ENCODE measurements around the gene CLHC1. TPM values are rescaled to one million over a fixed set of nuclear protein-coding genes. Genes with fewer than 3 reads are reported as not detected.

Gene CLHC1
- total RNA-seq, 3 donors from 2014 or later (not counting 1 experiment from before 2014, with no cell fraction given) = 5.6 to 14.9 (median 6.3) TPM

DNA sequence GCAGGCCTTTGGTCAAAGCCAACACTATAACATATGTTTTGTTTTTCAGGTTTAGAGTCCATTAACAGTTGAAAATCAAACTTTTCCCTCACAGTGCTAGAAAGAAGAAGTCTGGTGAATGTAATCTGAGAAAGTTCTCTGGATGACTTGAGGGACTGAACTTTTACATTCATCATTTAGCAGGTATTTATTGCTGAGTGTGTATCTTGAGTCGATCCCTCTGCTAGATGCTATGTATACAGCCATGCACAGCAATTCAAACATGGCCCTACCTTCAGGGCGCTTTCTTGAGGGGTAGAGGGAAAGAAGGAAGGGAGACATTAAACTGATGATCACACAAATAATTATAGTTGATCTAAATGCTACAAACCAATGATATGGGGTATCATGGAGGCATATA, 89.6 kb downstream of the CLHC1 start:
- Histone ChIP-seq H3K27ac (ENCODE audit: low read length) (no peak overlapping the region), H3K36me3 (ENCODE audit: control insufficient read depth, insufficient read depth, low read length) (no peaks in the 10 kb centered on the region), H3K4me1 (ENCODE audit: control insufficient read depth, insufficient read depth, low read length) (no peaks in the 10 kb centered on the region), H3K27me3 (ENCODE audit: control insufficient read depth, insufficient read depth, low read length) (no peaks in the 10 kb centered on the region), H3K9me3 (ENCODE audit: control insufficient read depth, insufficient read depth, low read length) (no peaks in the 10 kb centered on the region), H3K4me3 (ENCODE audit: low read length) (no peak overlapping the region)
- TF ChIP-seq, protein P1, sequence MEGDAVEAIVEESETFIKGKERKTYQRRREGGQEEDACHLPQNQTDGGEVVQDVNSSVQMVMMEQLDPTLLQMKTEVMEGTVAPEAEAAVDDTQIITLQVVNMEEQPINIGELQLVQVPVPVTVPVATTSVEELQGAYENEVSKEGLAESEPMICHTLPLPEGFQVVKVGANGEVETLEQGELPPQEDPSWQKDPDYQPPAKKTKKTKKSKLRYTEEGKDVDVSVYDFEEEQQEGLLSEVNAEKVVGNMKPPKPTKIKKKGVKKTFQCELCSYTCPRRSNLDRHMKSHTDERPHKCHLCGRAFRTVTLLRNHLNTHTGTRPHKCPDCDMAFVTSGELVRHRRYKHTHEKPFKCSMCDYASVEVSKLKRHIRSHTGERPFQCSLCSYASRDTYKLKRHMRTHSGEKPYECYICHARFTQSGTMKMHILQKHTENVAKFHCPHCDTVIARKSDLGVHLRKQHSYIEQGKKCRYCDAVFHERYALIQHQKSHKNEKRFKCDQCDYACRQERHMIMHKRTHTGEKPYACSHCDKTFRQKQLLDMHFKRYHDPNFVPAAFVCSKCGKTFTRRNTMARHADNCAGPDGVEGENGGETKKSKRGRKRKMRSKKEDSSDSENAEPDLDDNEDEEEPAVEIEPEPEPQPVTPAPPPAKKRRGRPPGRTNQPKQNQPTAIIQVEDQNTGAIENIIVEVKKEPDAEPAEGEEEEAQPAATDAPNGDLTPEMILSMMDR (IDR thresholded peaks at IDR 0.05) = no peak
- WGBS (ENCODE audit: insufficient coverage) = no CpG with 5 or more reads among the region's 2 CpGs
- Mint-ChIP-seq H3K36me3 (no peaks in the 10 kb centered on the region), H3K27me3 (ENCODE audit: low read depth in 2 of 2) (peaks cover 0 to 4% of the 10 kb centered on the region in 2 donors), H3K27ac (no peak overlapping the region), H3K9me3 (no peaks in the 10 kb centered on the region), H3K4me1 (no peaks in the 10 kb centered on the region), H3K4me3 (no peak overlapping the region)
- intact Hi-C loops (cut with micrococcal nuclease) = no loop called here
- DNase-seq (no peak), ATAC-seq (no peak)

DNA sequence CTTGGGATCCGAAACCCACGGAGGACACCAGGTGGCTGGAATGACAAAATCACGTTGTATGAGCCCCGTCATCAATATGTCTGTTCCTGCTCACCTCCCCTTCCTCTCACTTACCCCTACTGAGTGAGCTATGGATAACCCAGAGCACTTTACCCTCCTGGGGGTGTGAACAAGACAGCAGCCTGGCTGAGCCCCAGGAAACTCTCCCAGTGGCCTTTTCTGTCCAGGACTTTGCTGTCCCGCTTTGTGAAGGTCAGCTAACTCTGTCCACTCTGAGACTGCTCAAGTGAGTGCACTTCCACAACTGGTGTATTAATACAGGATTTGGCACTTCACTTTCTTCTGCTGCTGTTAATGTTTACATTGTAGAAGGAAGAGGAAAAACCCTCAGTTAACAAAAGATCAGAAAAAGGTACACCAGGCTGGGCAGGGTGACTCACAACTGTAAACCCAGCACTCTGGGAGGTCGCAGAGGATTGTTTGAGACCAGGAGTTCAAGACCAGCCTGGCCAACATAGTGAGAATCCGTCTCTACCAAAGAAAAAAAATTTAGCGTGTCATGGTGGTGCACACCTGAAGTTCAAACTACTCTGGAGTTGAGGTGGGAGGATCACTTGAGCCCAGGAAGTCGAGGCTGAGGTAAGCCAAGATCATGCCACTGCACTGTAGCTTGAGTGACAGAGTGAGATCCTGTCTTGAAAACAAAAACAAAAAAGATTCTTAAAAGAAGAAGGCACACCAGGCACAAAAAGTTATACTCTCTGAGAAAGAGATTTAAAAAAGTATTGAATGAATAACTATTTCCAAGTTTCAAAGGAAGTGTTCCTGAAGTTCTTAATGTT, 90.3 kb downstream of the CLHC1 start:
- TF ChIP-seq, protein P1 (IDR thresholded peaks at IDR 0.05) = no peak
- H3K36me3 Mint-ChIP-seq = no peaks in the 10 kb centered on the region
- intact Hi-C loops (cut with micrococcal nuclease) = no loop called here
- no peak overlapping the region for H3K4me3 Mint-ChIP-seq
- ATAC-seq (no peak), DNase-seq (no peak)
- Histone ChIP-seq H3K4me3 (ENCODE audit: low read length) (no peak overlapping the region), H3K27me3 (ENCODE audit: control insufficient read depth, insufficient read depth, low read length) (no peaks in the 10 kb centered on the region), H3K36me3 (ENCODE audit: control insufficient read depth, insufficient read depth, low read length) (no peaks in the 10 kb centered on the region), H3K4me1 (ENCODE audit: control insufficient read depth, insufficient read depth, low read length) (no peaks in the 10 kb centered on the region), H3K27ac (ENCODE audit: low read length) (no peak overlapping the region), H3K9me3 (ENCODE audit: control insufficient read depth, insufficient read depth, low read length) (no peaks in the 10 kb centered on the region)
- H3K4me1 Mint-ChIP-seq = no peaks in the 10 kb centered on the region
- no peaks in the 10 kb centered on the region for H3K9me3 Mint-ChIP-seq
- H3K27me3 Mint-ChIP-seq (ENCODE audit: low read depth in 2 of 2) = peaks cover 0 to 9% of the 10 kb centered on the region in 2 donors
- WGBS (ENCODE audit: insufficient coverage) = 87% methylated on average over 9 of the region's 9 CpGs
- no peak overlapping the region for H3K27ac Mint-ChIP-seq

DNA sequence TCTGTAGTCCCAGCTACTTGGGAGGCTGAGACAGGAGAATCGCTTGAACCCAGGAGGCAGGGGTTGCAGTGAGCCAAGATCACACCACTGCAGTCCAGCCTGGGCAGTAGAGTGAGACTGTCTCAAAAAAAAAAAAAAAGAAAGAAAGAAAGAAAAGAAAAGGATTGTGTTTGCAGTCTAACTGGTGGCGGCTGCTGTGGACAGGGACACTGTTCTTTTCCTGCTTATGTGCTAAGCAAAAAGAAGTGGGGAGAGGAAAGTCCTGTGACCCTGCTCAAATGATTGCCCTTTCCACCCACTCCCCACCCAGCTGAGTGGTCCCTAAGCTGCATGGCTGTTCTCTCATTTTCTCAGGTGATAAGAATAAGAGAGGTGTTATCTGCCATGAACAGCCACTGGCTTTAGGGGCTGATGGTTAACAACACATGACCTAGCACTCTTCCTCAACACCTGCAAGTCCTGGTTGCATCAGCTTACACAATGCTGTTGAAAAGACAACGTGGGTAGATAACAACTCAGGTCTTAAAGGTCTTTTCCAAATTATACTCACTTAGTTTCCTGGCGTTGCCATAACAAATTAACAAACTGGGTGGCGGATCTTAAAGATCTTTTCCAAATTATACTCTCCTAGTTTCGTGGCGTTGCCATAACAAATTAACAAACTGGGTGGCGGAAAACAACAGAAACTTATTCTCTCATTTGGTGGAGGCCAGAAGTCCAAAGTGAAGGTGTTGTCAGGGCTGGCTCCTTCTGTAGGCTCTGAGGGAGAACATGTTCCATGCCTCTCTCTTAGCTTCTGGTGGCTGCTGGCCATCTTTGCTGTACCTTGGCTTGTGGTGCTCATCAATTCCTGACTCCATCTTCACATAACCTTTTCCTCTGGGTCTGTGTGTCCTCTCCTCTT, 91.5 kb downstream of the CLHC1 start:
- no peak for ATAC-seq
- Mint-ChIP-seq H3K4me1 (no peaks in the 10 kb centered on the region), H3K4me3 (no peak overlapping the region), H3K27me3 (ENCODE audit: low read depth in 2 of 2) (peaks cover 0 to 9% of the 10 kb centered on the region in 2 donors), H3K36me3 (no peaks in the 10 kb centered on the region), H3K9me3 (no peaks in the 10 kb centered on the region), H3K27ac (no peak overlapping the region)
- 78% methylated on average over 8 of the region's 8 CpGs for WGBS (ENCODE audit: insufficient coverage)
- no peak for DNase-seq
- no peaks in the 10 kb centered on the region for H3K36me3 ChIP-seq (ENCODE audit: control insufficient read depth, insufficient read depth, low read length)
- TF ChIP-seq, protein P1 (IDR thresholded peaks at IDR 0.05) = no peak
- intact Hi-C loops (cut with micrococcal nuclease) = no loop called here
- H3K27ac ChIP-seq (ENCODE audit: low read length) = no peak overlapping the region
- no peak overlapping the region for H3K4me3 ChIP-seq (ENCODE audit: low read length)
- no peaks in the 10 kb centered on the region for H3K4me1 ChIP-seq (ENCODE audit: control insufficient read depth, insufficient read depth, low read length)
- H3K27me3 ChIP-seq (ENCODE audit: control insufficient read depth, insufficient read depth, low read length) = no peaks in the 10 kb centered on the region
- H3K9me3 ChIP-seq (ENCODE audit: control insufficient read depth, insufficient read depth, low read length) = no peaks in the 10 kb centered on the region
